Panc1 (cell line): ENCODE data around the gene AGRN.

Experiments used
- SIN3A ChIP-seq: IDR thresholded peaks from 2 replicates; pipeline ENCODE4 v1.6.1; 2012; ENCODE audit warnings: low read depth, mild to moderate bottlenecking, low read length, moderate library complexity, borderline replicate concordance; ENCODE audit not compliant: insufficient read depth
- TF ChIP-seq, protein P1 (sequence below): fragments of 450-650 bp; IDR thresholded peaks from 2 replicates; pipeline ENCODE4 v1.5.1; 2017; ENCODE audit warnings: mild to moderate bottlenecking

DNA sequence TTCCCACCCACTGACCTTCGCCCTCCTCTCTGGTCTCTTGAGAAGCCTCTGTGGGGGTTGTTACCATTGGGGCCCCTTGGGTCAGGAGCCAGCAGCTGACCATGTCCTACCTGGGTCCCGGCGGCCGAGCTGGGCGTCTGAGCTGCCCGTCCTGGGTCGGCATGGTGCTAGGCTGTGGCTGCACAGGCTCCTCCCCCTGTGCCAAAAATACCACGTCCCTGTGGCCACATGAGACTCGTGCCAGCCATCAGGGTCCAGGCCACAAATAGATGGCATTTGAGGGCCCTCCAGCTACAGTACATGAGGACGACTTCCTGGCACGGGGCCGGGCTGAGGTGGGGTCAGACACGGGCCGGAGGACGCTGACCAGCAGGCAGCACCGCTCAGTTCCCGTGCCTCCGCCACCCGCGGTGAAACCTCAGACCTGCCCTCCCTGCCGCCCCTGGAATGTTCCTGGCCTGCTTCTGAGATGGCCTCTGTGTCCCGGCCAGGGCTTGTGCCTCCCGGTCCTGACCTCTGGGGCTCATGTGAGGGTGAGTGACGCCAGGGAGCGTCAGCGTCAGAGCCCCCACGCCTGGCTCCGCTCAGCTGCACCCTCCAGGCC lies 37.9 kb upstream of the AGRN start, which contains the start of gene PERM1:
- no peak for TF ChIP-seq SIN3A
- TF ChIP-seq, protein P1, sequence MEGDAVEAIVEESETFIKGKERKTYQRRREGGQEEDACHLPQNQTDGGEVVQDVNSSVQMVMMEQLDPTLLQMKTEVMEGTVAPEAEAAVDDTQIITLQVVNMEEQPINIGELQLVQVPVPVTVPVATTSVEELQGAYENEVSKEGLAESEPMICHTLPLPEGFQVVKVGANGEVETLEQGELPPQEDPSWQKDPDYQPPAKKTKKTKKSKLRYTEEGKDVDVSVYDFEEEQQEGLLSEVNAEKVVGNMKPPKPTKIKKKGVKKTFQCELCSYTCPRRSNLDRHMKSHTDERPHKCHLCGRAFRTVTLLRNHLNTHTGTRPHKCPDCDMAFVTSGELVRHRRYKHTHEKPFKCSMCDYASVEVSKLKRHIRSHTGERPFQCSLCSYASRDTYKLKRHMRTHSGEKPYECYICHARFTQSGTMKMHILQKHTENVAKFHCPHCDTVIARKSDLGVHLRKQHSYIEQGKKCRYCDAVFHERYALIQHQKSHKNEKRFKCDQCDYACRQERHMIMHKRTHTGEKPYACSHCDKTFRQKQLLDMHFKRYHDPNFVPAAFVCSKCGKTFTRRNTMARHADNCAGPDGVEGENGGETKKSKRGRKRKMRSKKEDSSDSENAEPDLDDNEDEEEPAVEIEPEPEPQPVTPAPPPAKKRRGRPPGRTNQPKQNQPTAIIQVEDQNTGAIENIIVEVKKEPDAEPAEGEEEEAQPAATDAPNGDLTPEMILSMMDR: no peak
